GM21515 (cell line): Measurements from ENCODE around the gene BLM.
A peak's percentile ranks its signal among the peaks of the same experiment; 100 is the strongest.
"Not testable (repeated sequence)": the region's sequence is repeated elsewhere in the genome, so short reads cannot be mapped to it uniquely, and the experiment has no call there.

ENCODE experiments used
- ATAC-seq: cut with Tn5 transposase; IDR thresholded peaks from one replicate; pipeline ENCODE4 v1.9.1; 2021; ENCODE audit not compliant: unreplicated experiment

BLM gene

GRCh38 chr15:90819390-90819789, 102.2 kb downstream of the BLM start:
- no peak for ATAC-seq

GRCh38 chr15:90819850-90820249, 102.7 kb downstream of the BLM start:
- ATAC-seq = no peak

- no peak for ATAC-seq
These were observed 103.3 kb downstream of the BLM start for GRCh38 chr15:90820481-90820880.

GRCh38 chr15:90822204-90822955, 105.2 kb downstream of the BLM start:
- no peak for ATAC-seq

- ATAC-seq = no peak
These were observed 106.4 kb downstream of the BLM start for GRCh38 chr15:90823455-90823974.

DNA sequence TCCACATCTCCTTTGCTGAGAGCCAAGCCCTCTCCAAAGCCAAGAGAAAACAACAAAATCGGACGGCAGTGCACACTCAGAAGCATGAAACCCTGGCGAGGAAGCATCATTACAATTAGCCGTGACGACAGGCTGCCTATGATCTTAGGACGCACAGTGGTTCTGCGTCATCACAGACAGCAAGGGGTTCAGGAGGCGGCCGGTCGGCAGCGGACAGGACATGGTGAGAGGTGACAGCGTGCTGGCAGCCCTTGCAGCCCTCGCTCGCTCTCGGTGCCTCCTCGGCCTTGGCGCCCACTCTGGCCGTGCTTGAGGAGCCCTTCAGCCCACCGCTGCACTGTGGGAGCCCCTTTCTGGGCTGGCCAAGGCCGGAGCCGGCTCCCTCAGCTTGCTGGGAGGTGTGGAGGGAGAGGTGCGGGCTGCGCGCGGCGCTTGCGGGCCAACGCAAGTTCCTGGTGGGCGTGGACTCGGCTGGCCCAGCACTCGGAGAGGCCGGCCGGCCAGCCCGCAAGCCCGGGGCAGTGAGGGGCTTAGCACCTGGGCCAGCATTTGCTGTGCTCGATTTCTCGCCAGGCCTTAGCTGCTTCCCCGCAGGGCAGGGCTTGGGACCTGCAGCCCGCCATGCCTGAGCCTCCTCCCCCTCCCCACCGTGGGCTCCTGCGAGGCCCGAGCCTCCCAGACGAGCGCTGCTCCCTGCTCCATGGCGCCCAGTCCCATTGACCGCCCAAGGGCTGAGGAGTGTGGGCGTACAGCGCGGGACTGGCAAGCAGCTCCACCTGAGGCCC, 108.2 kb downstream of the BLM start:
- ATAC-seq = not testable (repeated sequence)

- not testable (repeated sequence) for ATAC-seq
These were observed 109.2 kb downstream of the BLM start for GRCh38 chr15:90826206-90826885.

DNA sequence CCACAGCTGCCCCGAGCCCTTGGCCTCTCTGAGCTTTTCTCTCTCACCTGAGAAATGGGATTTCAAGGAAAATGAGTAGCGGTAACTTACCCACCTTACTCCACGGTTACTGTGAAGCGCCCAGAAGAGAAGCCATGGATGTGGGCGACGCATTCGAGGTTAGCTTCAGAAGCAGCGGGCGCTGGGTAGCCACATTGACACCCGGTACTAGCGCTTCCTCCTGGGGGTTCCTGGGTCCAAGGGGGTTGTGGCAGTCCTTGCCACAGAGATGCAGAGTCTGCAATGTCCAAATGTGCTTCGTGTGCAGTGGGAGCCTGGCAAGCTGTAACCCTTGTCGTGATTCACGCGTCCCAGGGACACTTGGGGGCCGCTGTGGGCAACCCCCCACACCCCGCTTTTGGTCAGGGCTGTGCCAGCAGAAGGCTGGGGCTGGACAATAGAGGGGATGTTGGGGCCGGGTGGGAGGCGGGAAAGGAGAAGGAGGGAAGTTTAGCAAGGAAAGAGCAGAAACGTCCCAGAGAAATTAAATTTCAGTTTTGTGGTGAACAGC, 109.8 kb downstream of the BLM start:
- no peak for ATAC-seq

GRCh38 chr15:90828111-90828510, 111.0 kb downstream of the BLM start:
- ATAC-seq = no peak

DNA sequence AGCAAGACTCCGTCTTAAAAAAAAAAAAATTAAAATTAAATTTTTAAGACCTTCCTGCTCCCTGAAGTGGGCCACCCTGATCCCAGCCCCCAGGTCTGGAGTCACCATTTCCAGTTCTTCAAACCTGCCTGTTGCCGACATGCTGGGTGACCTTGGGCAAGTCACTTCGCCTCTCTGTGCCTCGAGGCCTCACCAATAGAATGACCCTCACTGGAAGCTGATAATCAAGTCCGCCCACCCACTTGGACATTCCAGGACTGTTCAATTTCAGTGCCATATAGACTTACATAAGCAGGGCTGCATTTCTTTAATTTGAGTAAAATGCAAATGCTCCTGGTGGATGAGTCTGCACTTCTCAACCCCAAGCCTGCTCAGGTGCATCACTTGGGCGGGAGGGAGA, 112.0 kb downstream of the BLM start:
- ATAC-seq = no peak

DNA sequence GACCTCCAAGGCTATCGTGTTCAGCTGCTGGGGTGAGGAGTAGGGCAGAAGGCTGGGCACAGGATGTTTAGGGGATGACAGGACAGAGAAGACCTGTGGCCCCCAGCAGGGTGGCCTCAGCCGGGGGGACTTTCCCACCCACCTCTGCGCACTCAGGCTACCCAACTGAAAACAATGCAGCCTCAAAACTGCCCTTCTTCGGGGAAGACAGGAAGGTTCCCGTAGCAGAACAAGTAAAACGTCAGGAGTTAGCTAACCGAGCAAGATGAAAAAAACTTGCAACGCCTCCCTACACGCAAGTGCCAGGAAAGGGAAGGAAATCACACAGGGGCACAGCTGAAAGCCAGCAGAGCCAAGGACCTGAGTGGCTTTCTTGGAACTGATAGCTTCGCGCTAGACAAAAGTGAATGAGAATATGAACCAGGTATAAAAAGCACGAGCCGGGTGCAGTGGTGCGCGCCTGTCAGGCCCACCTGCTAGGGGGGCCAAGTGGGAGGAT, 112.8 kb downstream of the BLM start:
- ATAC-seq = no peak

DNA sequence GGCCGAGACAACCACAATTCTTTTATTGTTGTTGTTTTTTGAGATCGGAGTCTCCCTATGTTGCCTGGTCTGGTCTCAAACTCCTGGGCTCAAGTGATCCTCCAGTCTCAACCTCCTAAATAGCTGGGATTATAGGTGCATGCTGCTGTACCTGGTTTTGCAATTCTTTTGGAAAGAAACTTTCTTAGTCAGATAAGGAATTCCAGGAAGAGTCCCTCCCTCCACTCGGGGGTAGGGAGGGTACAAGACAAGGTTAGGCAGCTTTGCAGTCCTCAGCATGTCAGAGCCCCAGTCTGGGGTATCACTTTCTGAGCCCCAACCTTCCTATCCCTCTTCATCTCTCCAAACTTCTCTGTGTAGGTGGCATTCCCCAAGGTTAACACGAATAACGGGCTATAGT, 117.5 kb downstream of the BLM start:
- no peak for ATAC-seq

DNA sequence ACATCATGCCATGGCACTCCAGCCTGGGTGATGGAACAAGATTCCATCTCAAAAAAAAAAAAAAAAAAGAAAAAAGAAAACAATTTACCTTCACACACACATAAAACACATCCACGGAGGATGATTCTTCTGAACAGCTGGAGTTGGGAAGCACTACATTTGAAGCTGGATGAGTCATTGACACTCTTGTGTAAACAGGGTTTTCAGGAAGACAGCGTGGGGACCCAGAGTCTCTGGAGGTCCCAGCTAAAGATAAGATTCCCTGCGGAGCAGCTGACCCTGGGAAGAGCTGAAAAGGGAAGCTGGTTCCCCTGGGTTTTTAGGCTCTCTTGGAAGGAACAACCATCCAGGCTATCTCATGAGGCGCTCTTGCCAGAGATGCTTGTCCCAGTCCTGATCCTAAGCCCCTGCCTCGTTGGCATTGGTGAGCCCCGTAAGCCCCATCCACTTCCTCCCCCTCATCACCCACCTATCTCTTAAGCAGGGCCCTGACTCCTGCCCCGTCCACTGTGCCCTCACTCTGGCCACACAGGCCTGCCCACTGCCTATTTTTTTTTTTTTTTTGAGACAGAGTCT, 119.2 kb downstream of the BLM start:
- no peak for ATAC-seq

- no peak for ATAC-seq
These were observed 119.9 kb downstream of the BLM start for GRCh38 chr15:90837094-90837493.

DNA sequence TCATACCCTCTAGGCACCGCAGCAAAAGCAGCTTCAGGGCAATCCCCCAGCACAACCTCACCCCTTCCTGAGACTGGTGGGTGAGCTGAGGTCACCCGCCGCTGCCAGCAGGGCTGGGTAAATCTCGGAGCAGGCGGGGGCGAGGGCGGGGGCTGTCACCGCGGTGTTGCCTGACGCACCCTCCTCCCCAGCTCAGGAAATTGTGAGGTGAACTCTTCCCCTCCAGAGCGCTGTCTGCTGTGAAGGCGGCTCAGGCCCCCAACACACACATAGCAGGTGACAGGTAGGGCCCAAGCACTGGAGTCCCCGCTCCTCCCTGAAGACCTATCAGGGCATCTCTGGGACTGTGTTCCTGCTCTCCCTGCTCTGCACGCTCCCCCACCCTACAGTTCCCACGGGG, 121.0 kb downstream of the BLM start:
- no peak for ATAC-seq

- no peak for ATAC-seq
These were observed 121.4 kb downstream of the BLM start for GRCh38 chr15:90838544-90838943.

DNA sequence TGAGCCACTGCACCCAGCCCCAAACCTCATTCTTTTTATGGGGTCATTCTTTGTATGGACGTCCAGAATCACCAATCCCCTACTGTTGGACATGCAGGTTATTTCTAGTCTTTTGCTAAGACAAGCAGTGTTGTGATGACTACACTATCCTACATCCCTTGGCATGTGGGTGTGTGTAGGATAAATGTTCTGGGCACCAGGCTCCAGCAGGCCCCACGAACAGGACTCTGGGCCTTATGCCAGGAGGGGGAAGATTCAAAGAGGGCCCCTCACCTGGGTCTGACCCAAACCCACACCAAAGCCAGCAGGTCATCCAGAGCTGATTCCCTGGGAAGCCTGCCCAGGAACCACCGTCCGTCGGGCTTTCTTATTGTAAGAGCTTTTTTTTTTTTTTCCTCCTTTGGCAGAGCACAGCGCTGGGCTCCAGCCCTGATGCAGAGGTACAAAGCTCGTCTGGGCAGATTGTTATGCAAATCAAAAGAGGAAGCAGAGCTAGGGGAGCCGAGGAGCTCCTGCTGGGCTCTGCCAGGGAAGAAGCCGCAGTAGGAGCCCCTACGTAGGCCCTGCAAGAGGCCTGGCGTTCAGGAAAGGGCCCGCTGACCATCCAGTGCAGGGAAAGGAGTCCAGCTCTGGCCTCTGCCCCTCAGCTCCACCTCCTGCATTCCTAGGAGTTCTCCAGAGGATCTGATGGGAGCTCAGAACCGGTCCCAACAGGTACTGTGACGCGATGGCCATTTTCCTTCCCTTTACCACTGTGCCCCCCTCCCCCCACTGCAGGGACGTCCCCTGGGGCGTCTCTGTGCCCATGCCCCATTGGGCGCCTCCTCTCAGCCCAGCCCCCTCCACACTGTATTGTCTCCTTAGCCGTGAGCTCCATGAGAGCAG, 122.3 kb downstream of the BLM start:
- ATAC-seq = peak; percentile 84

DNA sequence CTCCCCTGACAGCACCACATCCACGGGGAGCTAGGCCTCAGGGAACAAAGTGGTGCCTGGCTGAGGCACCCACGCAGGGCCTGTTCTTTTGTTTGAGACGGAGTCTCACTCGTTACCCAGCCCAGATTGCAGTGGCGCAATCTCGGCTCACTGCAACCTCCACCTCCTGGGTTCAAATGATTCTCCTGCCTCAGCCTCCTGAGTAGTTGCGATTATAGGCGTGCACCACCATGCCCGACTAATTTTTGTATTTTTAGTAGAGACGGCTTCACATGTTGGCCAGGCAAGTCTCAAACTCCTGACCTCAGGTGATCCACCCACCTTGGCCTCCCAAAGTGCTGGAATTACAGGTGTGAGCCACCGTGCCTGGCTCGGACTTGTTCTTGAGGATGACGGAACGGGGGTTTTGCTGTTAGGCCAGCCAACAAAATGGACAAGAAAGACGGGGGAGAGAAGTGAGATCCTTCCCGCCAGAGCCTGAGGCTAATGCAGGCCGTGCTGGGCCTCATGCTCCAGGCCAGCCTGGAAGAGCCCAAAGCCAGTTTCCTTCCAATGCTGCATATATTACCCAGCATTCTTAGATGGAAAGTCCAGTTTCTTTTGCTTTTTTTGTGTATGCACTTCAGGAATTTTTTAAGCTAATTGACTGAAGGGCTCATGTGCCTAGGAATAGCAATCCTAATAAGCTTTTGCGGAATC, 123.2 kb downstream of the BLM start:
- no peak for ATAC-seq

- ATAC-seq = no peak
These were observed 123.8 kb downstream of the BLM start for GRCh38 chr15:90840954-90841353.
